ENCODE data around the gene GLYR1. TPM values are rescaled to one million over a fixed set of nuclear protein-coding genes. Genes with fewer than 3 reads are reported as not detected.
A peak's percentile ranks its signal among the peaks of the same experiment; 100 is the strongest.

GLYR1 gene
- polyA plus RNA-seq, 1 experiment, result 46.3 TPM

DNA sequence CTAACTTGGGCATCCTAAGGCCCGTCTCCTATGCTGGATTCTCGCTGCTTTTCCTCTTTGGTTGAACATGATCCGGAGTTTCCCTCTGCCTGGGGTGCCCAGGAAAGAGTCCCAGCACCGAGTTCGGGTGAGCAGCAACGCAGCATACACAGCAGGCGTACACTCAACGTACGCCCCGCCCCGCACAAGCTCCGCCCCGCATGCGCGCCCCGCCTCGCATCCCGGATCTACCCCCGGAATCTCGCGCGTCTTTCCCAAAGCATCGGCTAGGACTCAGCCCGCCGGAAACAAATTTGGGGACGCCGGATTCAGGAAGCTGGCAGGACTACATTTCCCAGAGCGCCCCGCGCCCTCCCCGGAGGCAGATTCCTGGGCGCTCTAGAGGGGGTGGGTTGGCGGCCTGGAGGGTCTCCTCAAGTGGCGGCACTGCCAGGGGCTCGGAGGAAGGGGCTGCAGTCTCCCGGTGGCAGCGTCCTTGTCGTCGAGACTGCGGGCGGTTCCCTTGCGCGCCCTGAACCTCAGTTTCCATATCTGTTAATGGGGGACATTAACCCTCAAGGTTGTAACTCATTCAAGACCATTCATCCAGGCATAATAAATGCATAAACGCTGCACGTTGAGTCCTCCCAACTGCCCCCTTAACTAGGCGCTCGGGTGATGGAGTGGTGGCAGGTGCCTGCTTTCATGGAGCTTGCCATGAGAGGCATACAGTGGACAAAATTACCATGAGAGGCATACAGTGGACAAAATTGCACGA is 78.4 kb downstream of the GLYR1 start:
- ChIA-PET CTCF (interaction anchor here (0.8 to 4.4 kb wide), 2 partner anchors 145 to 187 kb away, joined by 3 to 13 read pairs; partner anchors contain the start of gene MGRN1), POLR2A (interaction anchor here (0.6 to 1.5 kb wide), 4 partner anchors 14 to 188 kb away, joined by 3 to 11 read pairs (median 3); partner anchors contain the start of genes ANKS3 and DNAAF8)
- TF ChIP-seq, protein P1, sequence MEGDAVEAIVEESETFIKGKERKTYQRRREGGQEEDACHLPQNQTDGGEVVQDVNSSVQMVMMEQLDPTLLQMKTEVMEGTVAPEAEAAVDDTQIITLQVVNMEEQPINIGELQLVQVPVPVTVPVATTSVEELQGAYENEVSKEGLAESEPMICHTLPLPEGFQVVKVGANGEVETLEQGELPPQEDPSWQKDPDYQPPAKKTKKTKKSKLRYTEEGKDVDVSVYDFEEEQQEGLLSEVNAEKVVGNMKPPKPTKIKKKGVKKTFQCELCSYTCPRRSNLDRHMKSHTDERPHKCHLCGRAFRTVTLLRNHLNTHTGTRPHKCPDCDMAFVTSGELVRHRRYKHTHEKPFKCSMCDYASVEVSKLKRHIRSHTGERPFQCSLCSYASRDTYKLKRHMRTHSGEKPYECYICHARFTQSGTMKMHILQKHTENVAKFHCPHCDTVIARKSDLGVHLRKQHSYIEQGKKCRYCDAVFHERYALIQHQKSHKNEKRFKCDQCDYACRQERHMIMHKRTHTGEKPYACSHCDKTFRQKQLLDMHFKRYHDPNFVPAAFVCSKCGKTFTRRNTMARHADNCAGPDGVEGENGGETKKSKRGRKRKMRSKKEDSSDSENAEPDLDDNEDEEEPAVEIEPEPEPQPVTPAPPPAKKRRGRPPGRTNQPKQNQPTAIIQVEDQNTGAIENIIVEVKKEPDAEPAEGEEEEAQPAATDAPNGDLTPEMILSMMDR (IDR thresholded peaks at IDR 0.05; ENCODE audit: low read depth, low read length), result no peak

DNA sequence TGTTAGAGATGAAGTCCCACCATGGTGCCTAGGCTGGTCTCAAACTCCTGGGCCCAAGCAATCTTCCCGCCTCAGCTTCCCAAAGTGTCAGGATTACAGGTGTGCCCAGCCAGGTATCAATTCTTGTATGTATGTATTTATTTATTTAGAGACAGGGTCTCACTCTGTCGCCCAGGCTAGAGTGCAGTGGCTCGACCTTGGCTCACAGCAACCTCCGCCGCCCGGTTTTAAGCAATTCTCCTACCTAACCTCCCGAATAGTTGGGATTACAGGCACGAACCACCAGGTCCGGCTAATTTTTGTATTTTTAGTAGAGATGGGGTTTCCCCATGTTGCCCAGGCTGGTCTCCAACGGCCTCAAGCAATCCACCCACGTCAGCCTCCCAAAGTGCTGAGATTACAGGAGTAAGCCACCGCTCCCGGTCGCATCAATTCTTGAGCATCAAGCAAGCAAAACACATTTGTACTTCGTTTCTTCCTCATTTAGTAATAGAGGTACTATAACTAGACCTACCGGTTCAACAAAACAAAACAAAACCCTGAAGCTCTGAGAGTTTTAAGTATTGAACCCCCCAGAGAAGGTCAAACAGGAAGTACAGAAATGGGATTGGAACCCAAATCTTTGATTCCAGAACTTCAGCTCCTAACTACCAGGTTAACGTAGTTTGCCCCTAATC is 79.1 kb downstream of the GLYR1 start:
- Histone ChIP-seq H3K4me3 (ENCODE audit: low read depth, low read length) (peak overlapping the region; percentile 63), H3K9me3 (ENCODE audit: control insufficient read depth, insufficient read depth, low read length) (no peaks in the 10 kb centered on the region; the same call in 1 of the 2 replicates), H3K27me3 (ENCODE audit: control insufficient read depth, insufficient read depth, low read length) (no peaks in the 10 kb centered on the region), H3K27ac (ENCODE audit: low read depth, low read length) (peak overlapping the region; percentile 61)
- ChIA-PET POLR2A (interaction anchor here (0.6 to 1.5 kb wide), 2 partner anchors 34 to 189 kb away, joined by 3 to 11 read pairs; partner anchors contain the start of genes ANKS3 and DNAAF8), CTCF (interaction anchor here (0.8 to 4.4 kb wide), 2 partner anchors 144 to 188 kb away, joined by 3 to 13 read pairs; partner anchors contain the start of gene MGRN1)
- TF ChIP-seq, protein P1 (IDR thresholded peaks at IDR 0.05; ENCODE audit: low read depth, low read length), result no peak
- DNase-seq (ENCODE audit: low read depth, low spot score), result no peak

More for the DNA sequence above, 78.4 kb downstream of the GLYR1 start:
- Histone ChIP-seq H3K9me3 (ENCODE audit: control insufficient read depth, insufficient read depth, low read length) (no peaks in the 10 kb centered on the region; the same call in 1 of the 2 replicates), H3K4me3 (ENCODE audit: low read depth, low read length) (peak overlapping the region; percentile 70), H3K27ac (ENCODE audit: low read depth, low read length) (peak overlapping the region; percentile 61), H3K27me3 (ENCODE audit: control insufficient read depth, insufficient read depth, low read length) (no peaks in the 10 kb centered on the region)
- DNase-seq (ENCODE audit: low read depth, low spot score), result peak; percentile 81

DNA sequence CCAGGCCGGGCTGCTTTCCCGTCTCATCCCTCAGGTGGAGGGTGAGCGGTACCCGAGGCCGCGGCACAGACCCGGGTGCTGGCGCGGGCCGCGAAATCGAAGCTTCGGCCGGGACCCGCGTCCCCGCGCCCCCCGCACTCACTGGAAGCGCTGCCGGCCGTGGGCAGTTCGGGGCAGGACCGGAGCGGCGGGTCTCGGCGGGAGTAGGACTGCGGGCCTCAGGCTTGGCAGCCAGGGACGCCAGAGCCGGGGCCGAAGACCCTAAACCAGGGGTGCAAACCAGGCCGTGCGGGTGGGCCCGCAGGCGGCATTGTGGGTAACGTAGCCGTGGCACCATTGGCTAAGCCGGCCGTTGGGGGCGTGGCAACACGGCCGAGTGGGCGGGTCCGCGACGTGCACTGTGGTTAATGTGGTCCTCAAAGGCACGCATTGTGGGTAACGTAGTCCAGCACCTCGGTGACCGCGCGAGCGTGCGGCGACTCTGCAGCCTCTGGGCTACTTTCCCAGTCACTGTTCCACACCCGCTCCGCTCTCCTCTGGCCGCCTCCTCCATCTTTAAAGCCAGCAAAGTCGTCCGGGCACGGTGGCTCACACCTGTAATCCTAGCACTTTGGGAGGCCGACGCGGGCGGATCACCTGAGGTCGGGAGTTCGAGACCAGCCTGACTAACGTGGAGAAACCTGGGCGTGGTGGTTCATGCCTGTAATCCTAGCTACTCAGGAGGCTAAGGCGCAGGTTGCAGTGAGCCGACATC is 80.0 kb downstream of the GLYR1 start, which contains the start of gene ZNF500:
TSS of gene ZNF500 (minus strand) at position 288 of the 754 bp plus-strand sequence. CDS start 1,184 bp downstream, outside the sequence.
- Histone ChIP-seq H3K9me3 (ENCODE audit: control insufficient read depth, insufficient read depth, low read length) (no peaks in the 10 kb centered on the region; the same call in 1 of the 2 replicates), H3K4me3 (ENCODE audit: low read depth, low read length) (peak within 1 kb of the TSS; percentile 82), H3K27me3 (ENCODE audit: control insufficient read depth, insufficient read depth, low read length) (no peaks in the 10 kb centered on the region), H3K27ac (ENCODE audit: low read depth, low read length) (peak within 1 kb of the TSS; percentile 70)
- TF ChIP-seq, protein P1 (IDR thresholded peaks at IDR 0.05; ENCODE audit: low read depth, low read length), result no peak
- DNase-seq (ENCODE audit: low read depth, low spot score), result peak; percentile 89
- ChIA-PET CTCF (interaction anchor here (4.4 kb wide), 1 partner anchor 189 kb away, joined by 13 read pairs; no protein-coding TSS in a partner anchor), POLR2A (interaction anchor here (0.6 kb wide), 2 partner anchors 103 to 362 kb away, joined by 3 to 4 read pairs; no protein-coding TSS in a partner anchor)

DNA sequence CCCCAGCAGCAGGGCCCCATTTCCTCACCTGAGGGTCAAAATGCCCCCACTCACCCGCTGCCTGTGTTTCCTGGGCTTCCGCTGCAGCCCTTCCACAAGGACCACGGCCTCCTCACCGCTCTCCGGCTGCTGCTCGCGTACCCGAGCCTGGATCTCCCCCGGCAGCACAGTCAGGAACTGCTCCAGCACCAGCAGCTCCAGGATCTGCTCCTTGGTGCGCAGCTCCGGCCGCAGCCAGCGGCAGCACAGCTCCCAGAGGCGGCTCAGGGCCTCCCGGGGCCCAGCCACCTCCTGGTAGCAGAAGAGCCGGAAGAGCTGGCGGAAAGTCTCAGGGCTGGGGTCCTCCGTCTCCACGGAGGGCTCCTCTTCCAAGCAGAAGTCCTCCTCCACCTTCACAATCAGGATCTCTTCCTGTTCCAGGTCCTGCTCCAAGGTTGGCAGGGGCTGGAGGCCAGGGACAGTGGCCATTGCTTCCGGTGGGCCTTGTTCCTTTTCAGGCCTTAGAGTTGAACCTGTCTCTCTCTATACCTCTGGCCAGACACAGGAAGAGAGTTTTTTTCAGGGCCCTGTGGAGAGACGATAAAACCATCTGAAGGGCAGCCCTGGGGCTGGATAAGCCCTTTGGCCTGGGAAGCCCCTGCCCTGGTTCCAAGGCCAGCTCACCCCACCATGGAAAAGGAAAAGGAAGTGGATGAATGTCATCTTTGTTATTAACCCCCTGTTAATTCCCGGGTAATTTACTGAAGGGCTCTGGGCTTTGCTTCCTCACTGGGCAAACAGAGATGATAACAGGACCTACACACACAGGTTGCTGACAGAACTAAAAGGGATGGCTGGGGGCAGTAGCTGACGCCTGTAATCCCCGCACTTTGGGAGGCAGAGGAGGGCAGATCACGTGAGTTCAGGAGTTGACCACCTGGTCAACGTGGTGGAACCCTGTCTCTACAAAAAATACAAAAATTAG is 81.3 kb downstream of the GLYR1 start:
- DNase-seq (ENCODE audit: low read depth, low spot score), result no peak

More for the DNA sequence above, 81.3 kb downstream of the GLYR1 start:
- peak overlapping the region; percentile 82 for H3K4me3 ChIP-seq (ENCODE audit: low read depth, low read length)
- no peaks in the 10 kb centered on the region; the same call in 1 of the 2 replicates for H3K9me3 ChIP-seq (ENCODE audit: control insufficient read depth, insufficient read depth, low read length)
- H3K27me3 ChIP-seq (ENCODE audit: control insufficient read depth, insufficient read depth, low read length), result no peaks in the 10 kb centered on the region
- ChIA-PET POLR2A (interaction anchor here (0.7 kb wide), 1 partner anchor 19 kb away, joined by 3 read pairs; no protein-coding TSS in a partner anchor), CTCF (interaction anchor here (1.5 to 4.4 kb wide), 2 partner anchors 142 to 190 kb away, joined by 3 to 13 read pairs; partner anchors contain the start of gene MGRN1)
- TF ChIP-seq, protein P1 (IDR thresholded peaks at IDR 0.05; ENCODE audit: low read depth, low read length), result no peak
- no peak overlapping the region for H3K27ac ChIP-seq (ENCODE audit: low read depth, low read length)

Measured in AG04450 (cell line).